ENCODE measurements around the gene CCN2. TPM values are rescaled to one million over a fixed set of nuclear protein-coding genes. Genes with fewer than 3 reads are reported as not detected.

Gene CCN2
- total RNA-seq, 2 experiments from 2014 or later, result 0.36 TPM; not detected in 1

- ChIA-PET POLR2A (no interaction called here), CTCF (ENCODE audit: unreplicated experiment) (no interaction called here)
These were observed 50.9 kb downstream of the CCN2 start for GRCh38 chr6:131900231-131900630.

GRCh38 chr6:131898718-131899117 is 52.5 kb downstream of the CCN2 start:
- CTCF ChIA-PET (ENCODE audit: unreplicated experiment), result no interaction called here
- H3K4me2 ChIP-seq (ENCODE audit: low read length), result no peak overlapping the region
- no peak overlapping the region for H2AFZ ChIP-seq (ENCODE audit: low read length)
- H3K36me3 ChIP-seq (ENCODE audit: insufficient read depth, low read length), result no peaks in the 10 kb centered on the region
- H3K27ac ChIP-seq (ENCODE audit: low read depth, low read length, poor library complexity, severe bottlenecking), result no peak overlapping the region
- H3K4me1 ChIP-seq (ENCODE audit: insufficient read depth, low read length, poor library complexity, severe bottlenecking), result peaks cover 7% of the 10 kb centered on the region
- H4K20me1 ChIP-seq (ENCODE audit: insufficient read depth, low read length), result no peaks in the 10 kb centered on the region
- no peak for DNase-seq (ENCODE audit: low spot score)
- TF ChIP-seq EZH2phosphoT487 (IDR thresholded peaks at IDR 0.05; ENCODE audit: borderline replicate concordance, low read depth, low read length), result no peak
- no peak for TF ChIP-seq CTCF (conservative IDR thresholded peaks at IDR 0.05; ENCODE audit: low read length)
- intact Hi-C loops (cut with micrococcal nuclease; ENCODE audit: unreplicated experiment), result no loop called here
- H3K79me2 ChIP-seq (ENCODE audit: insufficient read depth, low read depth, low read length), result no peaks in the 10 kb centered on the region
- POLR2A ChIA-PET, result interaction anchor here (0.7 kb wide), 1 partner anchor 29 kb away, joined by 3 read pairs; no protein-coding TSS in a partner anchor
- H3K9me3 ChIP-seq (ENCODE audit: low read length), result peaks cover 12% of the 10 kb centered on the region
- no TSS peak for BruUV-seq (replicated peaks)
- no peaks in the 10 kb centered on the region for H3K9me2 ChIP-seq (ENCODE audit: insufficient read depth, low read length)
- no peak overlapping the region for H3K4me3 ChIP-seq (ENCODE audit: low read depth, low read length, poor library complexity, severe bottlenecking)

More at GRCh38 chr6:131900231-131900630, 50.9 kb downstream of the CCN2 start:
- peaks cover 12% of the 10 kb centered on the region for H3K9me3 ChIP-seq (ENCODE audit: low read length)
- no peak overlapping the region for H2AFZ ChIP-seq (ENCODE audit: low read length)
- no peaks in the 10 kb centered on the region for H3K9me2 ChIP-seq (ENCODE audit: insufficient read depth, low read length)
- no peaks in the 10 kb centered on the region for H3K36me3 ChIP-seq (ENCODE audit: insufficient read depth, low read length)
- H3K4me3 ChIP-seq (ENCODE audit: low read depth, low read length, poor library complexity, severe bottlenecking), result no peak overlapping the region
- BruUV-seq (replicated peaks), result no TSS peak
- no peaks in the 10 kb centered on the region for H4K20me1 ChIP-seq (ENCODE audit: insufficient read depth, low read length)
- H3K79me2 ChIP-seq (ENCODE audit: insufficient read depth, low read depth, low read length), result no peaks in the 10 kb centered on the region
- peaks cover 7% of the 10 kb centered on the region for H3K4me1 ChIP-seq (ENCODE audit: insufficient read depth, low read length, poor library complexity, severe bottlenecking)
- DNase-seq (ENCODE audit: low spot score), result no peak
- intact Hi-C loops (cut with micrococcal nuclease; ENCODE audit: unreplicated experiment), result no loop called here
- TF ChIP-seq CTCF (conservative IDR thresholded peaks at IDR 0.05; ENCODE audit: low read length) (no peak), EZH2phosphoT487 (IDR thresholded peaks at IDR 0.05; ENCODE audit: borderline replicate concordance, low read depth, low read length) (no peak)
- no peak overlapping the region for H3K27ac ChIP-seq (ENCODE audit: low read depth, low read length, poor library complexity, severe bottlenecking)
- no peak overlapping the region for H3K4me2 ChIP-seq (ENCODE audit: low read length)

Other genes starting within 250 kb of the CCN2 start
- gene OR2A4, start 250.0 kb downstream of the CCN2 start, total RNA-seq (2014; rRNA removed; shearing (Covaris generic)), result not detected in 2 replicates
- gene OR2A4, start 250.0 kb downstream of the CCN2 start, total RNA-seq (2022), result not detected in 2 replicates
- gene CTAGE9, start 240.4 kb downstream of the CCN2 start, total RNA-seq (2014; rRNA removed; shearing (Covaris generic)), result not detected in 2 replicates
- gene CTAGE9, start 240.4 kb downstream of the CCN2 start, total RNA-seq (2022), result not detected in 2 replicates
- gene ENPP1, start 143.4 kb downstream of the CCN2 start, total RNA-seq (2014; rRNA removed; shearing (Covaris generic)), result not detected in 2 replicates
- gene ENPP1, start 143.4 kb downstream of the CCN2 start, total RNA-seq (2022), result 0.34 and 0.39 TPM in 2 replicates

Data from OCI-LY7 (cell line).